GM23338 (cell line): Measurements from ENCODE around the gene NOTCH1. TPM values are rescaled to one million over a fixed set of nuclear protein-coding genes. Genes with fewer than 3 reads are reported as not detected.

ENCODE experiments used
- ATAC-seq: fragments of 200-7000 bp; cut with Tn5 transposase; 3 replicates; pipeline ENCODE4 v1.9.1; 2020
- DNase-seq: peaks from one replicate; pipeline ENCODE4 v3.0.0-alpha.2; 2015; ENCODE audit warnings: low spot score
- H2AFZ ChIP-seq: fragments of 200-600 bp; sonication (generic); 2 replicates; pipeline ENCODE4 v1.8.0; 2016; ENCODE audit warnings: antibody characterized with exemption, mild to moderate bottlenecking, moderate library complexity
- H3F3A ChIP-seq: fragments of 200-600 bp; sonication (generic); replicated peaks from 2 replicates; pipeline ENCODE4 v1.8.0; 2017; ENCODE audit warnings: antibody characterized with exemption, mixed run types, low read depth
- H3K27ac ChIP-seq: fragments of 200-600 bp; sonication (generic); 2 replicates; pipeline ENCODE4 v1.6.1; 2016; ENCODE audit warnings: low read depth
- H3K27me3 ChIP-seq: fragments of 200-600 bp; sonication (generic); 2 replicates; pipeline ENCODE4 v1.8.0; 2016; ENCODE audit warnings: mild to moderate bottlenecking, mixed run types, moderate library complexity; ENCODE audit not compliant: insufficient read depth
- H3K36me3 ChIP-seq: fragments of 200-600 bp; sonication (generic); 2 replicates; pipeline ENCODE4 v1.8.0; 2016; ENCODE audit warnings: mild to moderate bottlenecking; ENCODE audit not compliant: insufficient read depth
- H3K4me1 ChIP-seq: fragments of 200-600 bp; sonication (generic); 2 replicates; pipeline ENCODE4 v1.8.0; 2016; ENCODE audit warnings: mild to moderate bottlenecking, moderate library complexity; ENCODE audit not compliant: insufficient read depth
- H3K4me2 ChIP-seq: fragments of 200-600 bp; sonication (generic); 2 replicates; pipeline ENCODE4 v1.7.1; 2017; ENCODE audit warnings: mixed run types
- H3K4me3 ChIP-seq: fragments of 200-600 bp; sonication (generic); 2 replicates; pipeline ENCODE4 v1.6.1; 2016; ENCODE audit warnings: mixed run types
- H3K79me2 ChIP-seq: fragments of 200-600 bp; sonication (generic); replicated peaks from 2 replicates; pipeline ENCODE4 v1.8.0; 2017; ENCODE audit warnings: mild to moderate bottlenecking; ENCODE audit not compliant: insufficient read depth
- H3K9me2 ChIP-seq: fragments of 200-600 bp; sonication (generic); 2 replicates; pipeline ENCODE4 v1.8.0; 2017; ENCODE audit not compliant: insufficient read depth
- H4K20me1 ChIP-seq: fragments of 200-600 bp; sonication (generic); replicated peaks from 2 replicates; pipeline ENCODE4 v1.8.0; 2017; ENCODE audit warnings: mild to moderate bottlenecking; ENCODE audit not compliant: insufficient read depth
- H3K27ac Mint-ChIP-seq: 2 replicates; pipeline ENCODE4 v1.8.0; 2020; ENCODE audit warnings: inconsistent platforms, mild to moderate bottlenecking, moderate library complexity, mixed read lengths
- H3K27me3 Mint-ChIP-seq: 3 replicates; pipeline ENCODE4 v1.8.0; 2022; ENCODE audit warnings: low read depth, mild to moderate bottlenecking, moderate library complexity, mixed read lengths, inconsistent platforms; ENCODE audit not compliant: insufficient read depth, poor library complexity
- H3K36me3 Mint-ChIP-seq: 3 replicates; pipeline ENCODE4 v1.8.0; 2021; ENCODE audit warnings: low read depth, mild to moderate bottlenecking, inconsistent platforms, moderate library complexity, mixed read lengths
- H3K4me1 Mint-ChIP-seq: 3 replicates; pipeline ENCODE4 v1.8.0; 2020; ENCODE audit warnings: mild to moderate bottlenecking, inconsistent platforms, mixed read lengths
- H3K4me3 Mint-ChIP-seq: 3 replicates; pipeline ENCODE4 v1.8.0; 2021; ENCODE audit warnings: moderate library complexity, mild to moderate bottlenecking, inconsistent platforms, mixed read lengths
- H3K9me3 Mint-ChIP-seq: 3 replicates; pipeline ENCODE4 v1.8.0; 2020; ENCODE audit warnings: moderate library complexity, mild to moderate bottlenecking, inconsistent platforms, mixed read lengths
- ETS1 ChIP-seq: IDR thresholded peaks from 2 replicates; pipeline ENCODE4 v1.6.1; 2016; ENCODE audit warnings: antibody characterized with exemption
- EZH2 ChIP-seq: fragments of 200-600 bp; sonication (generic); IDR thresholded peaks from one replicate; pipeline ENCODE4 v1.8.0; 2017; ENCODE audit warnings: antibody characterized with exemption, mild to moderate bottlenecking, low read depth; ENCODE audit not compliant: unreplicated experiment
- ZNF114 ChIP-seq: fragments of 250-450 bp; sonication (Bioruptor Pico); IDR thresholded peaks from 2 replicates; pipeline ENCODE4 v1.5.0; 2020; ENCODE audit warnings: mild to moderate bottlenecking, moderate library complexity
- ZNF331 ChIP-seq: fragments of 250-450 bp; sonication (Bioruptor Pico); IDR thresholded peaks from 2 replicates; pipeline ENCODE4 v1.5.0; 2020; ENCODE audit warnings: low read depth, mild to moderate bottlenecking, moderate library complexity
- polyA plus RNA-seq: library from polyadenylated mRNA; unstranded; fragments of >200 nt; fragmentation: Nextera tagmentation; extraction: Ambion mirVana; gene quantifications from 2 replicates; pipeline ENCODE4 v1.2.1, GENCODE V29; 2016
- total RNA-seq: library from RNA; depleted of rRNA; stranded (reverse); fragments of >200 nt; shearing (Covaris generic); gene quantifications from 2 replicates; pipeline ENCODE4 v1.2.3, GENCODE V29; 2014
- TF ChIP-seq, protein P1 (sequence below): fragments of 250-450 bp; sonication (Bioruptor Pico); IDR thresholded peaks from 2 replicates; pipeline ENCODE4 v1.5.0; 2020; ENCODE audit warnings: mild to moderate bottlenecking, moderate library complexity

NOTCH1 gene
- total and polyA plus RNA-seq, 2 experiments from 2014 or later = 9.9 to 97.2 TPM

- TF ChIP-seq, protein P1, sequence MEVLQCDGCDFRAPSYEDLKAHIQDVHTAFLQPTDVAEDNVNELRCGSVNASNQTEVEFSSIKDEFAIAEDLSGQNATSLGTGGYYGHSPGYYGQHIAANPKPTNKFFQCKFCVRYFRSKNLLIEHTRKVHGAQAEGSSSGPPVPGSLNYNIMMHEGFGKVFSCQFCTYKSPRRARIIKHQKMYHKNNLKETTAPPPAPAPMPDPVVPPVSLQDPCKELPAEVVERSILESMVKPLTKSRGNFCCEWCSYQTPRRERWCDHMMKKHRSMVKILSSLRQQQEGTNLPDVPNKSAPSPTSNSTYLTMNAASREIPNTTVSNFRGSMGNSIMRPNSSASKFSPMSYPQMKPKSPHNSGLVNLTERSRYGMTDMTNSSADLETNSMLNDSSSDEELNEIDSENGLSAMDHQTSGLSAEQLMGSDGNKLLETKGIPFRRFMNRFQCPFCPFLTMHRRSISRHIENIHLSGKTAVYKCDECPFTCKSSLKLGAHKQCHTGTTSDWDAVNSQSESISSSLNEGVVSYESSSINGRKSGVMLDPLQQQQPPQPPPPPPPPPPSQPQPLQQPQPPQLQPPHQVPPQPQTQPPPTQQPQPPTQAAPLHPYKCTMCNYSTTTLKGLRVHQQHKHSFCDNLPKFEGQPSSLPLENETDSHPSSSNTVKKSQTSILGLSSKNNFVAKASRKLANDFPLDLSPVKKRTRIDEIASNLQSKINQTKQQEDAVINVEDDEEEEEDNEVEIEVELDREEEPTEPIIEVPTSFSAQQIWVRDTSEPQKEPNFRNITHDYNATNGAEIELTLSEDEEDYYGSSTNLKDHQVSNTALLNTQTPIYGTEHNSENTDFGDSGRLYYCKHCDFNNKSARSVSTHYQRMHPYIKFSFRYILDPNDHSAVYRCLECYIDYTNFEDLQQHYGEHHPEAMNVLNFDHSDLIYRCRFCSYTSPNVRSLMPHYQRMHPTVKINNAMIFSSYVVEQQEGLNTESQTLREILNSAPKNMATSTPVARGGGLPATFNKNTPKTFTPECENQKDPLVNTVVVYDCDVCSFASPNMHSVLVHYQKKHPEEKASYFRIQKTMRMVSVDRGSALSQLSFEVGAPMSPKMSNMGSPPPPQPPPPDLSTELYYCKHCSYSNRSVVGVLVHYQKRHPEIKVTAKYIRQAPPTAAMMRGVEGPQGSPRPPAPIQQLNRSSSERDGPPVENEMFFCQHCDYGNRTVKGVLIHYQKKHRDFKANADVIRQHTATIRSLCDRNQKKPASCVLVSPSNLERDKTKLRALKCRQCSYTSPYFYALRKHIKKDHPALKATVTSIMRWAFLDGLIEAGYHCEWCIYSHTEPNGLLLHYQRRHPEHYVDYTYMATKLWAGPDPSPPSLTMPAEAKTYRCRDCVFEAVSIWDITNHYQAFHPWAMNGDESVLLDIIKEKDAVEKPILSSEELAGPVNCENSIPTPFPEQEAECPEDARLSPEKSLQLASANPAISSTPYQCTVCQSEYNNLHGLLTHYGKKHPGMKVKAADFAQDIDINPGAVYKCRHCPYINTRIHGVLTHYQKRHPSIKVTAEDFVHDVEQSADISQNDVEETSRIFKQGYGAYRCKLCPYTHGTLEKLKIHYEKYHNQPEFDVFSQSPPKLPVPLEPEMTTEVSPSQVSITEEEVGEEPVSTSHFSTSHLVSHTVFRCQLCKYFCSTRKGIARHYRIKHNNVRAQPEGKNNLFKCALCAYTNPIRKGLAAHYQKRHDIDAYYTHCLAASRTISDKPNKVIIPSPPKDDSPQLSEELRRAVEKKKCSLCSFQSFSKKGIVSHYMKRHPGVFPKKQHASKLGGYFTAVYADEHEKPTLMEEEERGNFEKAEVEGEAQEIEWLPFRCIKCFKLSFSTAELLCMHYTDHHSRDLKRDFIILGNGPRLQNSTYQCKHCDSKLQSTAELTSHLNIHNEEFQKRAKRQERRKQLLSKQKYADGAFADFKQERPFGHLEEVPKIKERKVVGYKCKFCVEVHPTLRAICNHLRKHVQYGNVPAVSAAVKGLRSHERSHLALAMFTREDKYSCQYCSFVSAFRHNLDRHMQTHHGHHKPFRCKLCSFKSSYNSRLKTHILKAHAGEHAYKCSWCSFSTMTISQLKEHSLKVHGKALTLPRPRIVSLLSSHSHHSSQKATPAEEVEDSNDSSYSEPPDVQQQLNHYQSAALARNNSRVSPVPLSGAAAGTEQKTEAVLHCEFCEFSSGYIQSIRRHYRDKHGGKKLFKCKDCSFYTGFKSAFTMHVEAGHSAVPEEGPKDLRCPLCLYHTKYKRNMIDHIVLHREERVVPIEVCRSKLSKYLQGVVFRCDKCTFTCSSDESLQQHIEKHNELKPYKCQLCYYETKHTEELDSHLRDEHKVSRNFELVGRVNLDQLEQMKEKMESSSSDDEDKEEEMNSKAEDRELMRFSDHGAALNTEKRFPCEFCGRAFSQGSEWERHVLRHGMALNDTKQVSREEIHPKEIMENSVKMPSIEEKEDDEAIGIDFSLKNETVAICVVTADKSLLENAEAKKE (CRISPR knock-in tag) = no peak
These were observed 33.2 kb downstream of the NOTCH1 start (continued) for GRCh38 chr9:136512651-136513071.

DNA sequence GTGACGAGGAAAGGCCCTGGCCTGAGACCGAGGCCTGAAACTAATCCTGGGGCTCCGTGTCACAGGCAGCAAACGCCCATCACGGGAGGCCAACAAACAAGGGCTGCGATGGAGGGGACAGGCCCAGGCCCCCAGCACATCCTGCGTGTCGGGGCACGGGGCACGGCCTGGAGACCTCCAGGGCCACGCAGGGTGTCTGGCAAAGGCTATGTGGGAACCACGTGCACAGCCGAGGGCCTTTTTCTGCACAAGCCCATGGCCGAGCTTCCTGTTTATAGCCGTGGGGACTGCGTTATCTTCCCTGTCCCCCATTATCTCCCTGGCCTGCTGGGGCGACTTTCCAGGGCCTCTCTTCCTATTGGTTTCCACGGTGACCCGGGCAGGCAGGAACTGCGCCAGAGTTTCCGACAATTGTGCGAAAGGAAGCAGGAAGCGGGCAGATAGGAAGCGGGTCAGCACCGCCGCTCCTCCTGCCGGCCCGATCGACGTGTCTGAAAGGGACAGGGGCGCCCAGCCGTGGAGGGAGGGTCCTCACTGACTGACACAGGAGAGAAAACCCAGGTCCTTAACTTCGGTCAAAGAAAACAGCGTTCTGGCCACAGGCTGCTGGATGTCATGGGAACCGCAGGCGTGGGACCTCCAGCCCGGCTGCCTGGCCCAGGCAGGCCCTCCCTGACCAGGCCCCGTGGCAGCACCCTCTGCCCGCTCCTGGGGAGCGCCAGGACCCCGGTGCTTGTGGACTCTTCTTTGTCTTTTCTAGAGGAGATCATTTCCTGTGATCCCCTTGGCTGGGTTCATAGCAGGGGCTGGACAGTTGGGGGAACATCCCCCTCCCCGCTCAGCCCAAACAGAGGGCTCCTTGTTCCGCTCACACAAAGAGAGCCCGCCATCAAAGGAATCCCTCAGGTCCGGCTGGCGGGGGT is 33.9 kb downstream of the NOTCH1 start:
- Histone ChIP-seq H3K4me1 (no peaks in the 10 kb centered on the region), H3K27ac (no peak overlapping the region), H3K4me2 (no peak overlapping the region), H3F3A (0 out of 2 replicates have a peak, but pooled peaks cover 2% of the 10 kb centered on the region), H3K27me3 (no peaks in the 10 kb centered on the region), H4K20me1 (no peaks in the 10 kb centered on the region; the same call in 1 of the 2 replicates), H2AFZ (no peak overlapping the region), H3K36me3 (peaks cover 12% of the 10 kb centered on the region; the same call in 1 of the 2 replicates), H3K9me2 (no peaks in the 10 kb centered on the region), H3K79me2 (no peaks in the 10 kb centered on the region), H3K4me3 (no peak overlapping the region)
- Mint-ChIP-seq H3K27me3 (peaks cover 5% of the 10 kb centered on the region), H3K4me1 (no peaks in the 10 kb centered on the region), H3K36me3 (peaks cover 37% of the 10 kb centered on the region), H3K9me3 (no peaks in the 10 kb centered on the region), H3K4me3 (no peak overlapping the region), H3K27ac (no peak overlapping the region)
- TF ChIP-seq ZNF114 (no peak), EZH2 (no peak), ETS1 (no peak), ZNF331 (CRISPR knock-in tag) (no peak)
- ATAC-seq = no peak
- DNase-seq = no peak
